GM12878 (cell line): ENCODE data around the gene TBX15. TPM values are rescaled to one million over a fixed set of nuclear protein-coding genes. Genes with fewer than 3 reads are reported as not detected.

ENCODE experiments used
- ATAC-seq: fragments of 200-7000 bp; cut with Tn5 transposase; 3 replicates; pipeline ENCODE4 v1.9.1; 2020; ENCODE audit warnings: mild to moderate bottlenecking, moderate library complexity
- BruUV-seq: library from RNA; stranded (reverse); fragments of 400-500 nt; replicated peaks from 2 replicates; lab custom pipeline; 2021; lab: Mats Ljungman, UMichigan
- CTCF ChIA-PET: fragments of 300-600 bp; sonication (Branson Sonifier 250); formaldehyde crosslinking; extraction: SDS; loops from one replicate; lab custom pipeline; 2021; ENCODE audit warnings: inconsistent platforms; lab: Yijun Ruan, JAX
- POLR2A ChIA-PET: fragments of 350-600 bp; formaldehyde crosslinking; extraction: SDS; loops from one replicate; lab custom pipeline; 2021; ENCODE audit warnings: inconsistent platforms; lab: Charles Lee
- RAD21 ChIA-PET: fragments of 300-600 bp; sonication (Branson Sonifier 250); formaldehyde crosslinking; loops from one replicate; lab custom pipeline; 2023; ENCODE audit warnings: antibody characterized with exemption; ENCODE audit not compliant: unreplicated experiment; lab: Charles Lee
- SMC1A ChIA-PET: fragments of 300-600 bp; sonication (Branson Sonifier 250); formaldehyde crosslinking; loops from one replicate; lab custom pipeline; 2023; ENCODE audit not compliant: unreplicated experiment, uncharacterized antibody; lab: Charles Lee
- DNase-seq: peaks from one replicate; pipeline ENCODE4 v3.0.0-alpha.2; 2011; ENCODE audit warnings: low read depth, low spot score
- FAIRE-seq: peaks from 3 replicates; lab custom pipeline; 2011; peaks lifted over from hg19 to GRCh38; lab: Jason Lieb, UNC
- H2AFZ ChIP-seq: 2 replicates; pipeline ENCODE4 v1.6.0; 2011; ENCODE audit warnings: low read depth, low read length, control low read depth; ENCODE audit not compliant: control insufficient read depth
- H3K27ac ChIP-seq: 2 replicates; pipeline ENCODE4 v1.5.1; 2011; ENCODE audit warnings: control low read depth; ENCODE audit not compliant: control insufficient read depth, insufficient read depth
- H3K27me3 ChIP-seq, 2 experiments: replicated peaks in 1 of 2; 2 replicates each; pipeline versions ENCODE4 v1.6.0 to v1.6.1; 2011; ENCODE audit warnings: low read length in 1 of 2; ENCODE audit not compliant: control insufficient read depth in 2 of 2, insufficient read depth in 2 of 2
- H3K36me3 ChIP-seq, 2 experiments: 2 replicates each; pipeline ENCODE4 v1.5.1; 2011; ENCODE audit warnings: low read length in 1 of 2; ENCODE audit not compliant: control insufficient read depth in 2 of 2, insufficient read depth in 2 of 2
- H3K4me1 ChIP-seq: 2 replicates; pipeline ENCODE4 v1.6.1; 2011; ENCODE audit warnings: mild to moderate bottlenecking, low read length, moderate library complexity, mixed read lengths; ENCODE audit not compliant: control insufficient read depth, insufficient read depth
- H3K4me2 ChIP-seq: 2 replicates; pipeline ENCODE4 v1.6.0; 2011; ENCODE audit warnings: control low read depth; ENCODE audit not compliant: control insufficient read depth, insufficient read depth
- H3K4me3 ChIP-seq: fragments of 200-600 bp; sonication (generic); 2 replicates; pipeline ENCODE4 v1.5.1; 2016
- H3K79me2 ChIP-seq: 2 replicates; pipeline ENCODE4 v1.6.0; 2011; ENCODE audit warnings: low read length; ENCODE audit not compliant: control insufficient read depth, insufficient read depth
- H3K9ac ChIP-seq: 2 replicates; pipeline ENCODE4 v1.8.0; 2011; ENCODE audit warnings: low read length, control low read depth, mixed read lengths; ENCODE audit not compliant: control insufficient read depth, insufficient read depth
- H3K9me3 ChIP-seq: replicated peaks from 3 replicates; pipeline ENCODE4 v1.5.1; 2011; ENCODE audit warnings: mild to moderate bottlenecking, low read length; ENCODE audit not compliant: control insufficient read depth, insufficient read depth
- H4K20me1 ChIP-seq: 2 replicates; pipeline ENCODE4 v1.6.0; 2011; ENCODE audit not compliant: control insufficient read depth, insufficient read depth
- BCL11A ChIP-seq: IDR thresholded peaks from 2 replicates; pipeline ENCODE4 v1.6.1; 2011; ENCODE audit warnings: low read depth, low read length
- EED ChIP-seq: sonication (generic); IDR thresholded peaks from 2 replicates; pipeline ENCODE4 v1.6.1; 2016; ENCODE audit warnings: antibody characterized with exemption, low read depth
- MTA3 ChIP-seq: IDR thresholded peaks from 2 replicates; pipeline ENCODE4 v1.6.1; 2012; ENCODE audit warnings: low read length, inconsistent platforms, borderline replicate concordance
- RUNX3 ChIP-seq: IDR thresholded peaks from 2 replicates; pipeline ENCODE4 v1.6.1; 2012; ENCODE audit warnings: low read length, inconsistent platforms
- SUZ12 ChIP-seq: fragments of 200-600 bp; sonication (generic); IDR thresholded peaks from one replicate; pipeline ENCODE4 v1.6.1; 2018; ENCODE audit warnings: antibody characterized with exemption, mild to moderate bottlenecking; ENCODE audit not compliant: unreplicated experiment
- ZBED1 ChIP-seq: IDR thresholded peaks from 2 replicates; pipeline ENCODE4 v1.6.1; 2016; ENCODE audit warnings: borderline replicate concordance
- WGBS: methylation state at CpG from one replicate; pipeline ENCODE4 v1.1.6; 2016; ENCODE audit warnings: low lambda C conversion rate; ENCODE audit not compliant: insufficient replicate concordance, insufficient coverage; ENCODE audit errors: missing lambda C conversion rate; 5-methylcytosine and 5-hydroxymethylcytosine counted together
- in situ Hi-C: fragments of 300-500 bp; cut with MboI; formaldehyde crosslinking; loops from 9 replicates; pipeline ENCODE4 v1.14.3; 2018; ENCODE audit warnings: mixed read lengths
- intact Hi-C: fragments of 100-400 bp; cut with micrococcal nuclease; formaldehyde crosslinking; loops from one replicate; pipeline ENCODE4 v1.14.2; 2022; ENCODE audit not compliant: unreplicated experiment
- polyA plus RNA-seq, 11 experiments: library from polyadenylated mRNA; depleted of rRNA in 4 of 11; unstranded in 6 of 11; stranded (reverse) in 5 of 11; fragments of >200 nt; fragmentation: Nextera tagmentation in 4 of 11; fragmentation: Illumina TruSeq in 1 of 11; extraction: Ambion mirVana in 4 of 11; extraction: Trizol in 1 of 11; gene quantifications; 1 replicate in 1 of 11; 2 replicates in 10 of 11; pipeline versions ENCODE4 v1.2.1 to v1.2.3, GENCODE V29; 2011 to 2016; ENCODE audit warnings: inconsistent platforms in 2 of 11, missing spikeins in 2 of 11, low read depth in 1 of 11
- total RNA-seq, 4 experiments: library from RNA; depleted of rRNA in 3 of 4; stranded (reverse); fragments of >200 nt in 3 of 4; fragmentation: Illumina TruSeq in 1 of 4; extraction: Trizol in 1 of 4; gene quantifications; 2 replicates each; pipeline versions ENCODE4 v1.2.1 to v1.2.3, GENCODE V29; 2013 to 2021
- TF ChIP-seq, protein P1 (sequence below): fragments of 450-650 bp; IDR thresholded peaks from 2 replicates; pipeline ENCODE4 v1.6.1; 2017; ENCODE audit warnings: low read depth, mild to moderate bottlenecking, moderate library complexity
- TF ChIP-seq, protein P2 (sequence below): fragments of 450-650 bp; IDR thresholded peaks from 2 replicates; pipeline ENCODE4 v1.6.1; 2017; ENCODE audit warnings: mild to moderate bottlenecking, moderate library complexity
- TF ChIP-seq, protein P3 (sequence below): IDR thresholded peaks from 2 replicates; pipeline ENCODE4 v1.6.1; 2011; ENCODE audit warnings: low read depth, low read length, improper control_type of control experiment, borderline replicate concordance
- TF ChIP-seq, protein P4 (sequence below): IDR thresholded peaks from 2 replicates; pipeline ENCODE4 v1.6.1; 2012; ENCODE audit warnings: low read depth, low read length, improper control_type of control experiment
- TF ChIP-seq, protein P5 (sequence below): fragments of 450-650 bp; IDR thresholded peaks from 2 replicates; pipeline ENCODE4 v1.6.1; 2014; ENCODE audit warnings: mild to moderate bottlenecking
- TF ChIP-seq, protein P6 (sequence below): IDR thresholded peaks from 2 replicates; pipeline ENCODE4 v1.6.1; 2011; ENCODE audit warnings: mild to moderate bottlenecking, low read depth, low read length, moderate library complexity; ENCODE audit not compliant: insufficient replicate concordance

Gene TBX15
- total and polyA plus RNA-seq, 10 of the 15 experiments (the other 5 are each of a cell fraction or from before 2014, with no cell fraction given): 0.64 to 9.4 (median 0.99) TPM

DNA sequence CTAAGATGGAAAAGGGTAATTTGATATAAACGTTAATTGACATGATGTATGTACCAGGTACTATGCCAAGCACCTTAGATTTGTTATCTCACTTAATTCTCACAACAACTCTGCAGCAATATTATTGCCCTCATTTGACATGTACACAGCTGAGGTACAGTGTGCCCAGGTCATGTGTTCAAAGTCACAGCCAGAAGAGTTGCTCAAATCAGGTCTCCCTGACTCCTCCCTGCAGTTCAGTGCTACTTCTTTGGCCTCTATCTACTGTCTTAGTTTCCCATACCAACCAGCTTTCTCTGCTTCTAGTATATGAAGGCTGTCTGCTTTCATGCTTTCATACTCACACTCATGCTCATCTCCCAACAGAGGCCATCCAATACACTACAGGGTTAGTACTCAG, 15.1 kb downstream of the TBX15 start:
- Histone ChIP-seq H3K4me1 (no peaks in the 10 kb centered on the region), H3K9ac (no peak overlapping the region), H4K20me1 (no peaks in the 10 kb centered on the region), H3K79me2 (no peaks in the 10 kb centered on the region), H3K27ac (no peak overlapping the region), H3K9me3 (no peaks in the 10 kb centered on the region), H3K4me2 (no peak overlapping the region), H2AFZ (no peak overlapping the region), H3K27me3 (peaks cover 0 to 4% of the 10 kb centered on the region in 2 experiments; a peak in 3 of 4 replicates), H3K36me3 (no peaks in the 10 kb centered on the region), H3K4me3 (no peak overlapping the region)
- RAD21 ChIA-PET: no interaction called here
- no peak for DNase-seq
- in situ Hi-C loops: no loop called here
- FAIRE-seq: no peak
- CTCF ChIA-PET: no interaction called here
- intact Hi-C loops: no loop called here
- SMC1A ChIA-PET: interaction anchor here (1.7 kb wide), 1 partner anchor 9 kb away, joined by 4 read pairs; no protein-coding TSS in a partner anchor
- 0% methylated on average over 1 of the region's 1 CpG for WGBS
- no peak for ATAC-seq
- BruUV-seq: no TSS peak
- POLR2A ChIA-PET: no interaction called here
- TF ChIP-seq, protein P1, sequence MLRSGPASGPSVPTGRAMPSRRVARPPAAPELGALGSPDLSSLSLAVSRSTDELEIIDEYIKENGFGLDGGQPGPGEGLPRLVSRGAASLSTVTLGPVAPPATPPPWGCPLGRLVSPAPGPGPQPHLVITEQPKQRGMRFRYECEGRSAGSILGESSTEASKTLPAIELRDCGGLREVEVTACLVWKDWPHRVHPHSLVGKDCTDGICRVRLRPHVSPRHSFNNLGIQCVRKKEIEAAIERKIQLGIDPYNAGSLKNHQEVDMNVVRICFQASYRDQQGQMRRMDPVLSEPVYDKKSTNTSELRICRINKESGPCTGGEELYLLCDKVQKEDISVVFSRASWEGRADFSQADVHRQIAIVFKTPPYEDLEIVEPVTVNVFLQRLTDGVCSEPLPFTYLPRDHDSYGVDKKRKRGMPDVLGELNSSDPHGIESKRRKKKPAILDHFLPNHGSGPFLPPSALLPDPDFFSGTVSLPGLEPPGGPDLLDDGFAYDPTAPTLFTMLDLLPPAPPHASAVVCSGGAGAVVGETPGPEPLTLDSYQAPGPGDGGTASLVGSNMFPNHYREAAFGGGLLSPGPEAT: no peak
- TF ChIP-seq ZBED1 (no peak), EED (no peak), RUNX3 (no peak), MTA3 (no peak), BCL11A (no peak), SUZ12 (no peak)
- TF ChIP-seq, protein P2, sequence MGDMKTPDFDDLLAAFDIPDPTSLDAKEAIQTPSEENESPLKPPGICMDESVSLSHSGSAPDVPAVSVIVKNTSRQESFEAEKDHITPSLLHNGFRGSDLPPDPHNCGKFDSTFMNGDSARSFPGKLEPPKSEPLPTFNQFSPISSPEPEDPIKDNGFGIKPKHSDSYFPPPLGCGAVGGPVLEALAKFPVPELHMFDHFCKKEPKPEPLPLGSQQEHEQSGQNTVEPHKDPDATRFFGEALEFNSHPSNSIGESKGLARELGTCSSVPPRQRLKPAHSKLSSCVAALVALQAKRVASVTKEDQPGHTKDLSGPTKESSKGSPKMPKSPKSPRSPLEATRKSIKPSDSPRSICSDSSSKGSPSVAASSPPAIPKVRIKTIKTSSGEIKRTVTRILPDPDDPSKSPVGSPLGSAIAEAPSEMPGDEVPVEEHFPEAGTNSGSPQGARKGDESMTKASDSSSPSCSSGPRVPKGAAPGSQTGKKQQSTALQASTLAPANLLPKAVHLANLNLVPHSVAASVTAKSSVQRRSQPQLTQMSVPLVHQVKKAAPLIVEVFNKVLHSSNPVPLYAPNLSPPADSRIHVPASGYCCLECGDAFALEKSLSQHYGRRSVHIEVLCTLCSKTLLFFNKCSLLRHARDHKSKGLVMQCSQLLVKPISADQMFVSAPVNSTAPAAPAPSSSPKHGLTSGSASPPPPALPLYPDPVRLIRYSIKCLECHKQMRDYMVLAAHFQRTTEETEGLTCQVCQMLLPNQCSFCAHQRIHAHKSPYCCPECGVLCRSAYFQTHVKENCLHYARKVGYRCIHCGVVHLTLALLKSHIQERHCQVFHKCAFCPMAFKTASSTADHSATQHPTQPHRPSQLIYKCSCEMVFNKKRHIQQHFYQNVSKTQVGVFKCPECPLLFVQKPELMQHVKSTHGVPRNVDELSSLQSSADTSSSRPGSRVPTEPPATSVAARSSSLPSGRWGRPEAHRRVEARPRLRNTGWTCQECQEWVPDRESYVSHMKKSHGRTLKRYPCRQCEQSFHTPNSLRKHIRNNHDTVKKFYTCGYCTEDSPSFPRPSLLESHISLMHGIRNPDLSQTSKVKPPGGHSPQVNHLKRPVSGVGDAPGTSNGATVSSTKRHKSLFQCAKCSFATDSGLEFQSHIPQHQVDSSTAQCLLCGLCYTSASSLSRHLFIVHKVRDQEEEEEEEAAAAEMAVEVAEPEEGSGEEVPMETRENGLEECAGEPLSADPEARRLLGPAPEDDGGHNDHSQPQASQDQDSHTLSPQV: no peak
- TF ChIP-seq, protein P3, sequence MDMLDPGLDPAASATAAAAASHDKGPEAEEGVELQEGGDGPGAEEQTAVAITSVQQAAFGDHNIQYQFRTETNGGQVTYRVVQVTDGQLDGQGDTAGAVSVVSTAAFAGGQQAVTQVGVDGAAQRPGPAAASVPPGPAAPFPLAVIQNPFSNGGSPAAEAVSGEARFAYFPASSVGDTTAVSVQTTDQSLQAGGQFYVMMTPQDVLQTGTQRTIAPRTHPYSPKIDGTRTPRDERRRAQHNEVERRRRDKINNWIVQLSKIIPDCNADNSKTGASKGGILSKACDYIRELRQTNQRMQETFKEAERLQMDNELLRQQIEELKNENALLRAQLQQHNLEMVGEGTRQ: no peak
- TF ChIP-seq, protein P4, sequence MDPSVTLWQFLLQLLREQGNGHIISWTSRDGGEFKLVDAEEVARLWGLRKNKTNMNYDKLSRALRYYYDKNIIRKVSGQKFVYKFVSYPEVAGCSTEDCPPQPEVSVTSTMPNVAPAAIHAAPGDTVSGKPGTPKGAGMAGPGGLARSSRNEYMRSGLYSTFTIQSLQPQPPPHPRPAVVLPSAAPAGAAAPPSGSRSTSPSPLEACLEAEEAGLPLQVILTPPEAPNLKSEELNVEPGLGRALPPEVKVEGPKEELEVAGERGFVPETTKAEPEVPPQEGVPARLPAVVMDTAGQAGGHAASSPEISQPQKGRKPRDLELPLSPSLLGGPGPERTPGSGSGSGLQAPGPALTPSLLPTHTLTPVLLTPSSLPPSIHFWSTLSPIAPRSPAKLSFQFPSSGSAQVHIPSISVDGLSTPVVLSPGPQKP: no peak
- TF ChIP-seq, protein P5, sequence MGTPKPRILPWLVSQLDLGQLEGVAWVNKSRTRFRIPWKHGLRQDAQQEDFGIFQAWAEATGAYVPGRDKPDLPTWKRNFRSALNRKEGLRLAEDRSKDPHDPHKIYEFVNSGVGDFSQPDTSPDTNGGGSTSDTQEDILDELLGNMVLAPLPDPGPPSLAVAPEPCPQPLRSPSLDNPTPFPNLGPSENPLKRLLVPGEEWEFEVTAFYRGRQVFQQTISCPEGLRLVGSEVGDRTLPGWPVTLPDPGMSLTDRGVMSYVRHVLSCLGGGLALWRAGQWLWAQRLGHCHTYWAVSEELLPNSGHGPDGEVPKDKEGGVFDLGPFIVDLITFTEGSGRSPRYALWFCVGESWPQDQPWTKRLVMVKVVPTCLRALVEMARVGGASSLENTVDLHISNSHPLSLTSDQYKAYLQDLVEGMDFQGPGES: no peak
- TF ChIP-seq, protein P6, sequence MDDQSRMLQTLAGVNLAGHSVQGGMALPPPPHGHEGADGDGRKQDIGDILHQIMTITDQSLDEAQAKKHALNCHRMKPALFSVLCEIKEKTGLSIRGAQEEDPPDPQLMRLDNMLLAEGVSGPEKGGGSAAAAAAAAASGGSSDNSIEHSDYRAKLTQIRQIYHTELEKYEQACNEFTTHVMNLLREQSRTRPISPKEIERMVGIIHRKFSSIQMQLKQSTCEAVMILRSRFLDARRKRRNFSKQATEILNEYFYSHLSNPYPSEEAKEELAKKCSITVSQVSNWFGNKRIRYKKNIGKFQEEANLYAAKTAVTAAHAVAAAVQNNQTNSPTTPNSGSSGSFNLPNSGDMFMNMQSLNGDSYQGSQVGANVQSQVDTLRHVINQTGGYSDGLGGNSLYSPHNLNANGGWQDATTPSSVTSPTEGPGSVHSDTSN: no peak
